A549 (cell line): ENCODE measurements around the gene LOC128125822.
A peak's percentile ranks its signal among the peaks of the same experiment; 100 is the strongest.

Experiments
- ATAC-seq, 2 experiments: fragments of 200-7000 bp in 1 of 2; fragments of >200 bp in 1 of 2; cut with Nextera tagmentation in 1 of 2; cut with Tn5 transposase in 1 of 2; 3 replicates each; pipeline versions ENCODE4 v1.8.0 to v1.9.1; 2018 to 2020; ENCODE audit warnings: mild to moderate bottlenecking in 1 of 2, moderate library complexity in 1 of 2
- CTCF ChIA-PET: fragments of 300-600 bp; sonication (Branson Sonifier 250); formaldehyde crosslinking; extraction: SDS; loops from one replicate; lab custom pipeline; 2021; ENCODE audit warnings: antibody characterized with exemption, inconsistent platforms; lab: Yijun Ruan, JAX
- POLR2A ChIA-PET: fragments of 350-600 bp; formaldehyde crosslinking; extraction: SDS; loops from one replicate; lab custom pipeline; 2021; ENCODE audit warnings: antibody characterized with exemption, inconsistent platforms; lab: Yijun Ruan, JAX
- DNase-seq, 2 experiments: peaks; one replicate each; pipeline versions ENCODE4 v3.0.0 to v3.0.0-alpha.2; 2011 to 2016; ENCODE audit warnings: low read depth in 1 of 2, low spot score in 1 of 2
- FAIRE-seq: peaks from 2 replicates; lab custom pipeline; 2011; peaks lifted over from hg19 to GRCh38; lab: Jason Lieb, UNC
- H3K27ac ChIP-seq, 2 experiments: fragments of >200 bp; sonication (Bioruptor Twin); formaldehyde crosslinking; 3 replicates each; pipeline ENCODE4 v1.5.1; 2016 to 2017
- H3K4me1 ChIP-seq: fragments of >200 bp; sonication (Bioruptor Twin); formaldehyde crosslinking; 3 replicates; pipeline ENCODE4 v1.6.1; 2016
- H3K4me2 ChIP-seq: fragments of >200 bp; sonication (Bioruptor Twin); formaldehyde crosslinking; 3 replicates; pipeline ENCODE4 v1.6.1; 2016
- H3K4me3 ChIP-seq: fragments of >200 bp; sonication (Bioruptor Twin); formaldehyde crosslinking; 3 replicates; pipeline ENCODE4 v1.5.1; 2016
- H3K9me3 ChIP-seq: fragments of >200 bp; sonication (Bioruptor Twin); formaldehyde crosslinking; 3 replicates; pipeline ENCODE4 v1.6.1; 2016
- BHLHE40 ChIP-seq: IDR thresholded peaks from 2 replicates; pipeline ENCODE4 v1.6.1; 2012; ENCODE audit warnings: low read depth, low read length, inconsistent platforms
- CEBPB ChIP-seq, 2 experiments: fragments of >200 bp in 1 of 2; sonication (Bioruptor Twin) in 1 of 2; formaldehyde crosslinking in 1 of 2; IDR thresholded peaks; 2 replicates each; pipeline ENCODE4 v1.6.1; 2012 to 2016
- EHF ChIP-seq: fragments of 250-450 bp; sonication (Bioruptor Pico); IDR thresholded peaks from 2 replicates; pipeline ENCODE4 v1.5.0; 2020; ENCODE audit warnings: mild to moderate bottlenecking
- EP300 ChIP-seq, 2 experiments: fragments of >200 bp; sonication (Bioruptor Twin); formaldehyde crosslinking; IDR thresholded peaks; 2 replicates in 1 of 2; 3 replicates in 1 of 2; pipeline ENCODE4 v1.6.1; 2016 to 2017
- ESRRA ChIP-seq: fragments of 150-350 bp; IDR thresholded peaks from 2 replicates; pipeline ENCODE4 v1.6.1; 2014; ENCODE audit warnings: mild to moderate bottlenecking, low read length, borderline replicate concordance
- FOSL2 ChIP-seq, 2 experiments: fragments of 450-650 bp in 1 of 2; fragments of >200 bp in 1 of 2; sonication (Bioruptor Twin) in 1 of 2; formaldehyde crosslinking; IDR thresholded peaks; 2 replicates each; pipeline versions ENCODE4 v1.5.0 to v1.6.1; 2016 to 2020; ENCODE audit warnings: mild to moderate bottlenecking in 1 of 2, moderate library complexity in 1 of 2
- GATA3 ChIP-seq: IDR thresholded peaks from 2 replicates; pipeline ENCODE4 v1.6.1; 2012; ENCODE audit warnings: borderline replicate concordance
- HES2 ChIP-seq: fragments of >200 bp; sonication (Bioruptor Twin); formaldehyde crosslinking; IDR thresholded peaks from 2 replicates; pipeline ENCODE4 v1.6.1; 2016
- JUN ChIP-seq, 2 experiments: fragments of >200 bp; sonication (Bioruptor Twin); formaldehyde crosslinking; IDR thresholded peaks; 2 replicates in 1 of 2; 3 replicates in 1 of 2; pipeline ENCODE4 v1.6.1; 2016 to 2017
- JUNB ChIP-seq: fragments of >200 bp; sonication (Bioruptor Twin); formaldehyde crosslinking; IDR thresholded peaks from 2 replicates; pipeline ENCODE4 v1.6.1; 2016
- KDM5A ChIP-seq: fragments of 200-600 bp; sonication (generic); IDR thresholded peaks from 2 replicates; pipeline ENCODE4 v1.6.1; 2016; ENCODE audit warnings: antibody characterized with exemption, mild to moderate bottlenecking
- MAFK ChIP-seq: fragments of 450-650 bp; IDR thresholded peaks from 2 replicates; pipeline ENCODE4 v1.6.1; 2014; ENCODE audit not compliant: partially characterized antibody
- NFE2L2 ChIP-seq: fragments of 150-350 bp; conservative IDR thresholded peaks from 2 replicates; pipeline ENCODE4 v1.6.1; 2014; ENCODE audit warnings: low read length
- NPAS2 ChIP-seq: fragments of 250-450 bp; sonication (Bioruptor Pico); IDR thresholded peaks from 2 replicates; pipeline ENCODE4 v1.8.0; 2022; ENCODE audit warnings: mild to moderate bottlenecking, moderate library complexity, borderline replicate concordance
- NR3C1 ChIP-seq: fragments of >200 bp; sonication (Bioruptor Twin); formaldehyde crosslinking; IDR thresholded peaks from 3 replicates; pipeline ENCODE4 v1.6.1; 2017
- RAD21 ChIP-seq, 2 experiments: fragments of >200 bp in 1 of 2; sonication (Bioruptor Twin) in 1 of 2; formaldehyde crosslinking in 1 of 2; IDR thresholded peaks in 1 of 2; conservative IDR thresholded peaks in 1 of 2; 2 replicates in 1 of 2; 3 replicates in 1 of 2; pipeline ENCODE4 v1.6.1; 2012 to 2018; ENCODE audit warnings: inconsistent platforms in 1 of 2
- RCOR1 ChIP-seq: fragments of 150-350 bp; IDR thresholded peaks from 2 replicates; pipeline ENCODE4 v1.6.1; 2014; ENCODE audit warnings: antibody characterized with exemption, low read length, low read depth
- SREBF2 ChIP-seq: fragments of 450-650 bp; IDR thresholded peaks from 2 replicates; pipeline ENCODE4 v1.6.1; 2014; ENCODE audit warnings: mild to moderate bottlenecking, moderate library complexity
- TFCP2L1 ChIP-seq: fragments of 250-450 bp; sonication (Bioruptor Pico); IDR thresholded peaks from 2 replicates; pipeline ENCODE4 v1.5.0; 2021; ENCODE audit warnings: mild to moderate bottlenecking
- TP53 ChIP-seq: fragments of 250-450 bp; sonication (Bioruptor Pico); IDR thresholded peaks from 2 replicates; pipeline ENCODE4 v1.5.0; 2021; ENCODE audit warnings: mild to moderate bottlenecking, moderate library complexity
- ZC3H11A ChIP-seq: fragments of 450-650 bp; IDR thresholded peaks from 2 replicates; pipeline ENCODE4 v1.6.1; 2014; ENCODE audit warnings: antibody characterized with exemption, mild to moderate bottlenecking
- ZSCAN20 ChIP-seq: fragments of 250-450 bp; sonication (Bioruptor Pico); IDR thresholded peaks from 2 replicates; pipeline ENCODE4 v1.8.0; 2022; ENCODE audit warnings: mild to moderate bottlenecking, moderate library complexity
- WGBS: methylation state at CpG from one replicate; pipeline ENCODE4 v1.1.6; 2017; ENCODE audit errors: missing lambda C conversion rate; 5-methylcytosine and 5-hydroxymethylcytosine counted together
- TF ChIP-seq, protein P1 (sequence below): fragments of >200 bp; sonication (Bioruptor Twin); formaldehyde crosslinking; IDR thresholded peaks from 3 replicates; pipeline ENCODE4 v1.6.1; 2016
- TF ChIP-seq, protein P2 (sequence below): fragments of 200-600 bp; sonication (generic); IDR thresholded peaks from 2 replicates; pipeline ENCODE4 v1.6.1; 2016; ENCODE audit warnings: antibody characterized with exemption, mild to moderate bottlenecking, moderate library complexity

LOC128125822 gene

DNA sequence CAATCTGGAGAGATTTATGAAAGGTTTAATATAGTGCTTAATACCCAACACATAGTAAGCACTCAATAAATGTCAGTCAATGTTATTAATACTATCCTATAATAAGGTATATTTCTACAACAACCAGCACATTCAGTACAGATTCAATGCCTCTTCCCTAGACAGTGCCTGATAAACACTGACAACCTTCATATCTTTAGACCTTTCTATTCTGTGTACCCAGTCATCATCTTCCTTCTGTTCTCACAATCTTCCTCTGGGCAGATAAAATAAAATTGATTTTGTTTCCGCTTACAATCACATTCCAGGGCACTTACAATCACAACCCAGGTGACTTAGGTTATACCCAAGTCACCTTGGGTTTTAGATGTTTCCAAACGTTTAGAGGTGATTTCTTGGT, 11.0 kb upstream of the LOC128125822 start:
- ChIA-PET CTCF (interaction anchor here (1.0 kb wide), 1 partner anchor 10 kb away, joined by 3 read pairs; no protein-coding TSS in a partner anchor), POLR2A (interaction anchor here (1.0 to 1.7 kb wide), 4 partner anchors 13 to 119 kb away, joined by 3 to 9 read pairs (median 6); no protein-coding TSS in a partner anchor)
- FAIRE-seq (no peak), ATAC-seq (peak; percentile 70 to 74), DNase-seq (peak in 1 of 2 experiments; percentile 13)
- no peak overlapping the region for H3K4me3 ChIP-seq
- peaks cover 74% of the 10 kb centered on the region for H3K4me1 ChIP-seq
- WGBS = 14% methylated on average over 2 of the region's 2 CpGs
- peak overlapping the region; percentile 98 to 100 for H3K27ac ChIP-seq
- peak overlapping the region; percentile 79 for H3K4me2 ChIP-seq
- H3K9me3 ChIP-seq = no peaks in the 10 kb centered on the region
- TF ChIP-seq ZSCAN20 (CRISPR knock-in tag) (no peak), TP53 (0 out of 2 replicates have a peak, but pooled peaks have one; percentile 30)
- TF ChIP-seq, all 56 proteins: peak for 1

GRCh38 chr6:63563235-63563634, 9.0 kb upstream of the LOC128125822 start:
- FAIRE-seq (no peak), DNase-seq (no peak), ATAC-seq (no peak)
- WGBS = 92% methylated on average over 1 of the region's 1 CpG
- POLR2A ChIA-PET = no interaction called here
- H3K4me2 ChIP-seq = peak overlapping the region; percentile 77
- peaks cover 73% of the 10 kb centered on the region for H3K4me1 ChIP-seq
- H3K9me3 ChIP-seq = peaks cover 9% of the 10 kb centered on the region; the same call in 2 of the 3 replicates
- peak overlapping the region; percentile 98 to 100 for H3K27ac ChIP-seq
- TF ChIP-seq EHF (CRISPR knock-in tag) = 0 out of 2 replicates have a peak, but pooled peaks have one; percentile 20
- TF ChIP-seq TFCP2L1 (CRISPR knock-in tag) = no peak
- TF ChIP-seq, all 56 proteins: peak for 1
- CTCF ChIA-PET = no interaction called here
- H3K4me3 ChIP-seq = no peak overlapping the region

DNA sequence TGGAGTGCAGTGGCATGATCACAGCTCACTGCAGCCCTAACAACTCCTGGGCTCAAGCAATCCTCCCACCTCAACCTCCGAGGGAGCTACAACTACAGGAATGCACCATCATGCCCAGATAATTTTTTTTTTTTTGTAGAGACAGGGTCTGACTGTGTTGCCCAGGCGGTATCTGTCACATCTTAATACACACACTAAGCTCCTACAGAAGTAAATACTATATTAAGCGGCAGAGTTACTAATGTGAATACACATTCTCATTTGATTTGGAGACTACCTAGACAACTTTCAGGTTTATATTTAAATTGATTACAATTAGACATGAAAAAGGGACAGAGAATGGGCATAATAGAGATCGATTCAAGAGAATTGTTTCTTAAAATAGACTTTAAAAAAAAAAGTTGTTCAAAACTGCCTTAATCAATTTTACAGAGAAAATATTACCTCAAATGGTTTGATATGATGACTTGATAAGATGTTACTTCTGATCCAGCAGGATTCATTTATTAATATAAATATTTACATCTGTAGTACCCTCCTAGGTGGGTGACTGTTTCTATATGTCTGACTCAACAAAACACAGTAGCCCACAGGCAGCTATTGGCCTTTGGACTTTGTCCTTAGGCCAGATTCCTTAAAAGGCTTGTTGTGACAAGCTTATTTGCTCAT, 7.1 kb upstream of the LOC128125822 start:
- Histone ChIP-seq H3K4me3 (0 out of 3 replicates have a peak overlapping the region, but pooled peaks have one; percentile 9), H3K4me1 (peaks cover 78% of the 10 kb centered on the region), H3K4me2 (peak overlapping the region; percentile 77), H3K9me3 (peaks cover 9% of the 10 kb centered on the region; the same call in 2 of the 3 replicates), H3K27ac (peak overlapping the region; percentile 98 to 100)
- peak; percentile 85 for TF ChIP-seq MAFK
- TF ChIP-seq RAD21 (conservative IDR thresholded peaks at IDR 0.05 in 1 of 2, IDR thresholded peaks at IDR 0.05 in 1 of 2) = no peak
- no peak for TF ChIP-seq RCOR1
- TF ChIP-seq ESRRA = 0 out of 2 replicates have a peak, but pooled peaks have one; percentile 60
- peak in 1 of 2 experiments; percentile 46; a peak in 1 of 4 replicates for TF ChIP-seq CEBPB (IDR thresholded peaks at IDR 0.05)
- TF ChIP-seq EP300 (IDR thresholded peaks at IDR 0.05) = peak in 1 of 2 experiments; percentile 47; a peak in 2 of 5 replicates
- TF ChIP-seq SREBF2 = no peak
- TF ChIP-seq BHLHE40 = no peak
- no peak for TF ChIP-seq FOSL2 (IDR thresholded peaks at IDR 0.05)
- peak; percentile 71 for TF ChIP-seq FOSL2 (CRISPR knock-in tag; IDR thresholded peaks at IDR 0.05)
- TF ChIP-seq NR3C1 = no peak
- TF ChIP-seq GATA3 = peak; percentile 58; the same call in 1 of the 2 replicates
- TF ChIP-seq JUN (IDR thresholded peaks at IDR 0.05) = 0 out of 5 replicates have a peak, but pooled peaks of 1 of the 2 experiments have one; percentile 31
- TF ChIP-seq, protein P1, sequence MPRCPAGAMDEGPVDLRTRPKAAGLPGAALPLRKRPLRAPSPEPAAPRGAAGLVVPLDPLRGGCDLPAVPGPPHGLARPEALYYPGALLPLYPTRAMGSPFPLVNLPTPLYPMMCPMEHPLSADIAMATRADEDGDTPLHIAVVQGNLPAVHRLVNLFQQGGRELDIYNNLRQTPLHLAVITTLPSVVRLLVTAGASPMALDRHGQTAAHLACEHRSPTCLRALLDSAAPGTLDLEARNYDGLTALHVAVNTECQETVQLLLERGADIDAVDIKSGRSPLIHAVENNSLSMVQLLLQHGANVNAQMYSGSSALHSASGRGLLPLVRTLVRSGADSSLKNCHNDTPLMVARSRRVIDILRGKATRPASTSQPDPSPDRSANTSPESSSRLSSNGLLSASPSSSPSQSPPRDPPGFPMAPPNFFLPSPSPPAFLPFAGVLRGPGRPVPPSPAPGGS = no peak
- TF ChIP-seq, protein P2, sequence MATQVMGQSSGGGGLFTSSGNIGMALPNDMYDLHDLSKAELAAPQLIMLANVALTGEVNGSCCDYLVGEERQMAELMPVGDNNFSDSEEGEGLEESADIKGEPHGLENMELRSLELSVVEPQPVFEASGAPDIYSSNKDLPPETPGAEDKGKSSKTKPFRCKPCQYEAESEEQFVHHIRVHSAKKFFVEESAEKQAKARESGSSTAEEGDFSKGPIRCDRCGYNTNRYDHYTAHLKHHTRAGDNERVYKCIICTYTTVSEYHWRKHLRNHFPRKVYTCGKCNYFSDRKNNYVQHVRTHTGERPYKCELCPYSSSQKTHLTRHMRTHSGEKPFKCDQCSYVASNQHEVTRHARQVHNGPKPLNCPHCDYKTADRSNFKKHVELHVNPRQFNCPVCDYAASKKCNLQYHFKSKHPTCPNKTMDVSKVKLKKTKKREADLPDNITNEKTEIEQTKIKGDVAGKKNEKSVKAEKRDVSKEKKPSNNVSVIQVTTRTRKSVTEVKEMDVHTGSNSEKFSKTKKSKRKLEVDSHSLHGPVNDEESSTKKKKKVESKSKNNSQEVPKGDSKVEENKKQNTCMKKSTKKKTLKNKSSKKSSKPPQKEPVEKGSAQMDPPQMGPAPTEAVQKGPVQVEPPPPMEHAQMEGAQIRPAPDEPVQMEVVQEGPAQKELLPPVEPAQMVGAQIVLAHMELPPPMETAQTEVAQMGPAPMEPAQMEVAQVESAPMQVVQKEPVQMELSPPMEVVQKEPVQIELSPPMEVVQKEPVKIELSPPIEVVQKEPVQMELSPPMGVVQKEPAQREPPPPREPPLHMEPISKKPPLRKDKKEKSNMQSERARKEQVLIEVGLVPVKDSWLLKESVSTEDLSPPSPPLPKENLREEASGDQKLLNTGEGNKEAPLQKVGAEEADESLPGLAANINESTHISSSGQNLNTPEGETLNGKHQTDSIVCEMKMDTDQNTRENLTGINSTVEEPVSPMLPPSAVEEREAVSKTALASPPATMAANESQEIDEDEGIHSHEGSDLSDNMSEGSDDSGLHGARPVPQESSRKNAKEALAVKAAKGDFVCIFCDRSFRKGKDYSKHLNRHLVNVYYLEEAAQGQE = no peak
- no peak for TF ChIP-seq NFE2L2
- TF ChIP-seq NPAS2 (CRISPR knock-in tag) = no peak
- no peak for TF ChIP-seq KDM5A
- TF ChIP-seq JUNB = 0 out of 2 replicates have a peak, but pooled peaks have one; percentile 13
- no peak for TF ChIP-seq ZC3H11A
- TF ChIP-seq HES2 = no peak
- 27% methylated on average over 4 of the region's 4 CpGs for WGBS
- ATAC-seq (peak in 1 of 2 experiments; percentile 53; a peak in 3 of 6 replicates), DNase-seq (peak; percentile 25 to 76), FAIRE-seq (no peak)
- POLR2A ChIA-PET = interaction anchor here (0.6 to 1.5 kb wide), 4 partner anchors 9 to 123 kb away, joined by 3 to 9 read pairs (median 3); no protein-coding TSS in a partner anchor
- CTCF ChIA-PET = interaction anchor here (1.0 to 2.0 kb wide), 4 partner anchors 10 to 213 kb away, joined by 3 to 6 read pairs (median 3); no protein-coding TSS in a partner anchor
